Epidermal melanocyte (primary cell): ENCODE measurements around the gene IFI16.
"Not testable (repeated sequence)": the region's sequence is repeated elsewhere in the genome, so short reads cannot be mapped to it uniquely, and the experiment has no call there.

Experiments used
- DNase-seq: peaks from one replicate; pipeline ENCODE4 v3.0.0; 2011; ENCODE audit warnings: low spot score; ENCODE audit not compliant: insufficient read length

The IFI16 gene

GRCh38 chr1:159009704-159010361 is at the start of gene IFI16:
TSS of gene IFI16 (plus strand) at chr1:159009907. CDS start at chr1:159014681, 4,774 bp downstream.
- peak; percentile 76 for DNase-seq

- DNase-seq: no peak
Measured at GRCh38 chr1:158961178-158961577, 48.5 kb upstream of the IFI16 start.

GRCh38 chr1:158962983-158963382 is 46.7 kb upstream of the IFI16 start:
- no peak for DNase-seq

GRCh38 chr1:158969166-158969565 is 40.5 kb upstream of the IFI16 start:
- no peak for DNase-seq

- DNase-seq: no peak
Measured at GRCh38 chr1:158969855-158970254, 39.9 kb upstream of the IFI16 start.

GRCh38 chr1:158972841-158973240 is 36.9 kb upstream of the IFI16 start:
- DNase-seq: no peak

GRCh38 chr1:158976219-158976618 is 33.5 kb upstream of the IFI16 start:
- DNase-seq: no peak

- DNase-seq: no peak
Measured at GRCh38 chr1:158978730-158979129, 31.0 kb upstream of the IFI16 start.

GRCh38 chr1:158979229-158979628 is 30.5 kb upstream of the IFI16 start:
- DNase-seq: no peak

- no peak for DNase-seq
Measured at GRCh38 chr1:158983235-158983634, 26.5 kb upstream of the IFI16 start.

- no peak for DNase-seq
Measured at GRCh38 chr1:158984386-158984785, 25.3 kb upstream of the IFI16 start.

- no peak for DNase-seq
Measured at GRCh38 chr1:158989424-158989823, 20.3 kb upstream of the IFI16 start.

- no peak for DNase-seq
Measured at GRCh38 chr1:158992787-158993312, 16.9 kb upstream of the IFI16 start.

GRCh38 chr1:158996998-158997397 is 12.7 kb upstream of the IFI16 start:
- DNase-seq: no peak

GRCh38 chr1:158998037-158998780 is 11.5 kb upstream of the IFI16 start:
- no peak for DNase-seq

GRCh38 chr1:158998781-158999161 is 10.9 kb upstream of the IFI16 start:
- DNase-seq: no peak

GRCh38 chr1:158999316-159000069 is 10.2 kb upstream of the IFI16 start:
- DNase-seq: peak; percentile 27

GRCh38 chr1:159000070-159000409 is 9.7 kb upstream of the IFI16 start:
- no peak for DNase-seq

GRCh38 chr1:159000625-159001024 is 9.1 kb upstream of the IFI16 start:
- DNase-seq: peak; percentile 80

GRCh38 chr1:159005161-159005560 is 4.5 kb upstream of the IFI16 start:
- no peak for DNase-seq

GRCh38 chr1:159005676-159006075 is 4.0 kb upstream of the IFI16 start:
- DNase-seq: no peak

- DNase-seq: not testable (repeated sequence)
Measured at GRCh38 chr1:159006210-159006807, 3.4 kb upstream of the IFI16 start.
